HEK293 (cell line): Measurements from ENCODE around the gene NR2F1-AS1.

Source experiments
- CTCF ChIP-seq: fragments of 450-650 bp; formaldehyde crosslinking; IDR thresholded peaks from 2 replicates; pipeline ENCODE4 v1.5.1; 2016; ENCODE audit warnings: missing biosample characterization, missing genetic modification characterization
- HOXD13 ChIP-seq: sonication (generic); formaldehyde crosslinking; IDR thresholded peaks from 2 replicates; pipeline ENCODE4 v1.8.0; 2022; ENCODE audit warnings: missing genetic modification reagents, borderline replicate concordance
- MZF1 ChIP-seq: fragments of 450-650 bp; formaldehyde crosslinking; IDR thresholded peaks from 2 replicates; pipeline ENCODE4 v1.5.1; 2017; ENCODE audit warnings: missing biosample characterization, missing genetic modification characterization, borderline replicate concordance
- PRDM10 ChIP-seq: fragments of 450-650 bp; formaldehyde crosslinking; IDR thresholded peaks from 2 replicates; pipeline ENCODE4 v1.5.1; 2016; ENCODE audit warnings: missing biosample characterization, missing genetic modification characterization
- ZNF18 ChIP-seq: fragments of 450-650 bp; formaldehyde crosslinking; IDR thresholded peaks from 2 replicates; pipeline ENCODE4 v1.5.1; 2016; ENCODE audit warnings: missing biosample characterization, missing genetic modification characterization
- ZNF214 ChIP-seq: fragments of 450-650 bp; formaldehyde crosslinking; IDR thresholded peaks from 2 replicates; pipeline ENCODE4 v1.5.1; 2017; ENCODE audit warnings: missing biosample characterization, mild to moderate bottlenecking, missing genetic modification characterization, borderline replicate concordance
- ZNF354C ChIP-seq: fragments of 450-650 bp; formaldehyde crosslinking; IDR thresholded peaks from 2 replicates; pipeline ENCODE4 v1.5.1; 2016; ENCODE audit warnings: missing biosample characterization, missing genetic modification characterization, low read depth, borderline replicate concordance
- ZNF529 ChIP-seq: fragments of 450-650 bp; formaldehyde crosslinking; IDR thresholded peaks from 2 replicates; pipeline ENCODE4 v1.5.1; 2017; ENCODE audit warnings: missing genetic modification characterization, missing biosample characterization; ENCODE audit not compliant: insufficient replicate concordance
- ZNF548 ChIP-seq: fragments of 450-650 bp; formaldehyde crosslinking; IDR thresholded peaks from 2 replicates; pipeline ENCODE4 v1.5.1; 2016; ENCODE audit warnings: missing biosample characterization, missing genetic modification characterization
- ZNF621 ChIP-seq: fragments of 450-650 bp; formaldehyde crosslinking; IDR thresholded peaks from 2 replicates; pipeline ENCODE4 v1.5.1; 2017; ENCODE audit warnings: missing biosample characterization, missing genetic modification characterization
- ZNF76 ChIP-seq: fragments of 450-650 bp; formaldehyde crosslinking; IDR thresholded peaks from 2 replicates; pipeline ENCODE4; 2016; ENCODE audit warnings: low read depth, missing biosample characterization, missing genetic modification characterization, borderline replicate concordance
- ZSCAN30 ChIP-seq: fragments of 450-650 bp; IDR thresholded peaks from 2 replicates; pipeline ENCODE4 v1.5.1; 2018; ENCODE audit warnings: missing biosample characterization, mild to moderate bottlenecking, missing genetic modification characterization, moderate library complexity

GRCh38 chr5:93360436-93361088, 220.5 kb downstream of the NR2F1-AS1 start:
- TF ChIP-seq ZNF214 (tag by site-specific recombination), result no peak
- no peak for TF ChIP-seq ZNF18 (tag by site-specific recombination)
- no peak for TF ChIP-seq HOXD13 (CRISPR knock-in tag)
- TF ChIP-seq CTCF, result no peak
- TF ChIP-seq MZF1 (tag by site-specific recombination), result no peak
- TF ChIP-seq ZNF354C (tag by site-specific recombination), result no peak
- TF ChIP-seq ZNF548, result no peak
- no peak for TF ChIP-seq ZNF621 (tag by site-specific recombination)
- no peak for TF ChIP-seq ZSCAN30 (tag by site-specific recombination)
- TF ChIP-seq PRDM10, result no peak
- no peak for TF ChIP-seq ZNF529 (tag by site-specific recombination)
- TF ChIP-seq ZNF76 (tag by site-specific recombination), result no peak
